Natural killer cell (primary cell): ENCODE results near the gene SPAG8. TPM values are rescaled to one million over a fixed set of nuclear protein-coding genes. Genes with fewer than 3 reads are reported as not detected.

Experiments
- ATAC-seq, 3 donors: fragments of 150-1000 bp in 2 of 3; fragments of 200-7000 bp in 1 of 3; cut with Tn5 transposase; 1 replicate in 1 of 3; 2 replicates in 2 of 3; pipeline ENCODE4 v1.10.0; 2021; ENCODE audit warnings: mild to moderate bottlenecking in 2 of 3, moderate library complexity in 2 of 3
- DNase-seq, 2 donors: peaks; one replicate each; pipeline versions ENCODE4 v3.0.0 to v3.0.0-alpha.2; 2013 to 2021; ENCODE audit warnings: mixed read lengths in 1 of 2
- H3K27ac ChIP-seq: one replicate; pipeline ENCODE4 v1.5.1; 2013; ENCODE audit warnings: mild to moderate bottlenecking, low read length
- H3K27me3 ChIP-seq: one replicate; pipeline ENCODE4 v1.6.1; 2013; ENCODE audit warnings: low read length; ENCODE audit not compliant: control insufficient read depth, insufficient read depth
- H3K36me3 ChIP-seq: one replicate; pipeline ENCODE4 v1.6.1; 2013; ENCODE audit warnings: low read length; ENCODE audit not compliant: control insufficient read depth, insufficient read depth
- H3K4me1 ChIP-seq: one replicate; pipeline ENCODE4 v1.6.1; 2013; ENCODE audit warnings: low read length; ENCODE audit not compliant: control insufficient read depth, insufficient read depth
- H3K4me3 ChIP-seq: one replicate; pipeline ENCODE4 v1.5.1; 2013; ENCODE audit warnings: low read length
- H3K9me3 ChIP-seq: one replicate; pipeline ENCODE4 v1.6.1; 2013; ENCODE audit warnings: low read length; ENCODE audit not compliant: control insufficient read depth, insufficient read depth
- H3K27ac Mint-ChIP-seq, 2 donors: one replicate each; pipeline ENCODE4 v1.8.0; 2022; ENCODE audit warnings: mild to moderate bottlenecking in 2 of 2, mixed read lengths in 2 of 2, moderate library complexity in 1 of 2
- H3K27me3 Mint-ChIP-seq, 2 donors: one replicate each; pipeline ENCODE4 v1.8.0; 2022; ENCODE audit warnings: low read depth in 2 of 2, mixed read lengths in 2 of 2
- H3K36me3 Mint-ChIP-seq: one replicate; pipeline ENCODE4 v1.8.0; 2022; ENCODE audit warnings: mixed read lengths
- H3K4me1 Mint-ChIP-seq, 2 donors: one replicate each; pipeline ENCODE4 v1.8.0; 2022; ENCODE audit warnings: mixed read lengths in 2 of 2
- H3K4me3 Mint-ChIP-seq: one replicate; pipeline ENCODE4 v1.8.0; 2022; ENCODE audit warnings: mild to moderate bottlenecking, moderate library complexity, mixed read lengths
- H3K9me3 Mint-ChIP-seq, 2 donors: one replicate each; pipeline ENCODE4 v1.8.0; 2022; ENCODE audit warnings: mixed read lengths in 2 of 2
- WGBS: methylation state at CpG from one replicate; pipeline ENCODE4 v1.1.7; 2013; ENCODE audit warnings: missing lambda C conversion rate; ENCODE audit not compliant: insufficient coverage; 5-methylcytosine and 5-hydroxymethylcytosine counted together
- intact Hi-C: fragments of 100-400 bp; cut with micrococcal nuclease; formaldehyde crosslinking; loops from one replicate; pipeline ENCODE4 v1.14.2; 2022
- total RNA-seq, 4 donors: library from RNA; stranded (reverse); fragments of 120-200 nt in 1 of 4; gene quantifications; one replicate each; pipeline versions ENCODE4 v1.2.3 to v1.2.4, GENCODE V29; 2013 to 2022
- TF ChIP-seq, protein P1 (sequence below): fragments of 200-600 bp; IDR thresholded peaks from one replicate; pipeline ENCODE4 v1.8.0; 2022; ENCODE audit warnings: antibody characterized with exemption

The SPAG8 gene
- total RNA-seq, 3 donors from 2014 or later (not counting 1 experiment from before 2014, with no cell fraction given): 2.0 to 2.4 (median 2.1) TPM

DNA sequence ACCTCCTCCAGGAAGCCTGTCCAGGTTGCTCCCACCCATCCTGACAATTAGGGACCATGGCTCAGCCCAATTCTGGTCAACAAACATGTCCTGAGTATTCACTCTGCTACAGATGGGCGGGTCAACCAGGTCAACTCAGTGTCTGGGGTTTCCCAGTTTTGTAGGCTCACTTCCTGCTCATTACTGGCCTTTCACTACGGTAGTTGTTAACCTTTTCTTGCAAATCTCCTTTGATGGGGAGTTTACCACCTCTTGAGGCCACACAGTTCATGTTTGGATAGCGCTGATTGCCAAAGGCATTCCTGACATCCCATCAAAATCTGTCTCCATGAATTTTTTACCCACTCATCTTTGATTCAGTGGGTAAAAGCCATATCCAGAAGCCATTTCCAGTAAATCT is 30.7 kb upstream of the SPAG8 start:
- no peak overlapping the region for H3K4me3 Mint-ChIP-seq
- intact Hi-C loops: no loop called here

DNA sequence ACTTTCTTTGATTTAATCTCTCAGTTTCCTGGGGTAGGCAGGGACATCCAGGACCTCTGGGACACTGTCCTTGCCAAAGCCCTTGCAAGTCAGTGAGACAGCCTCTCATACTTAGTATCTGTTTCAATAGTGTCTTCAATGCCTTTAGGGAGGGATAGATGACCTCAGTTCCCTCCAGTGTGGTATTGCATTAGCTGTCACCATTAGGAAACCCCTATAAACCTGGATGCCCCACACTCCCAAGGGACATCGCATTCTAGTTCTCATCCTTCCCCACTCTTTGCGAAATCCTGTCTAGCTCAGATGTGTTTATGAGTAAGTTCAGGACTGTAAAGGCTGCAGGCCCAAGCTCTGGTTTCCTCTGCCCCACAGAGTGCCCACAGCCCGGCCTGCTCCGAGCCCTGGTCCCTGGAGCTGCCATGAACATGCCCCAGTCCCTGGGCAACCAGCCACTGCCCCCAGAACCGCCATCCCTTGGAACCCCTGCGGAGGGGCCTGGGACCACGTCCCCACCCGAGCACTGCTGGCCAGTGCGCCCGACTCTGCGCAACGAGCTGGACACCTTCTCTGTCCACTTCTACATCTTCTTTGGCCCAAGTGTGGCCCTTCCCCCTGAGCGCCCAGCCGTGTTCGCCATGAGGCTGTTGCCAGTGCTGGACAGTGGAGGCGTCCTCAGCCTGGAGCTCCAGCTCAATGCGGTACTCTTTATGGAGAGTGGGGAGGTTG is 30.1 kb upstream of the SPAG8 start:
- WGBS: 96% methylated on average over 15 of the region's 17 CpGs
- no peaks in the 10 kb centered on the region for H3K27me3 Mint-ChIP-seq
- peaks cover 32% of the 10 kb centered on the region for H3K4me1 ChIP-seq
- no peaks in the 10 kb centered on the region for H3K27me3 ChIP-seq
- TF ChIP-seq, protein P1, sequence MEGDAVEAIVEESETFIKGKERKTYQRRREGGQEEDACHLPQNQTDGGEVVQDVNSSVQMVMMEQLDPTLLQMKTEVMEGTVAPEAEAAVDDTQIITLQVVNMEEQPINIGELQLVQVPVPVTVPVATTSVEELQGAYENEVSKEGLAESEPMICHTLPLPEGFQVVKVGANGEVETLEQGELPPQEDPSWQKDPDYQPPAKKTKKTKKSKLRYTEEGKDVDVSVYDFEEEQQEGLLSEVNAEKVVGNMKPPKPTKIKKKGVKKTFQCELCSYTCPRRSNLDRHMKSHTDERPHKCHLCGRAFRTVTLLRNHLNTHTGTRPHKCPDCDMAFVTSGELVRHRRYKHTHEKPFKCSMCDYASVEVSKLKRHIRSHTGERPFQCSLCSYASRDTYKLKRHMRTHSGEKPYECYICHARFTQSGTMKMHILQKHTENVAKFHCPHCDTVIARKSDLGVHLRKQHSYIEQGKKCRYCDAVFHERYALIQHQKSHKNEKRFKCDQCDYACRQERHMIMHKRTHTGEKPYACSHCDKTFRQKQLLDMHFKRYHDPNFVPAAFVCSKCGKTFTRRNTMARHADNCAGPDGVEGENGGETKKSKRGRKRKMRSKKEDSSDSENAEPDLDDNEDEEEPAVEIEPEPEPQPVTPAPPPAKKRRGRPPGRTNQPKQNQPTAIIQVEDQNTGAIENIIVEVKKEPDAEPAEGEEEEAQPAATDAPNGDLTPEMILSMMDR: no peak
- peaks cover 2% of the 10 kb centered on the region for H3K36me3 ChIP-seq
- no peaks in the 10 kb centered on the region for H3K9me3 Mint-ChIP-seq
- no peak overlapping the region for H3K27ac Mint-ChIP-seq
- H3K9me3 ChIP-seq: no peaks in the 10 kb centered on the region
- ATAC-seq (no peak), DNase-seq (no peak)
- H3K36me3 Mint-ChIP-seq: no peaks in the 10 kb centered on the region
- H3K4me3 ChIP-seq: no peak overlapping the region
- intact Hi-C loops: no loop called here
- H3K4me3 Mint-ChIP-seq: no peak overlapping the region
- peaks cover 6 to 16% of the 10 kb centered on the region in 2 donors for H3K4me1 Mint-ChIP-seq
- no peak overlapping the region for H3K27ac ChIP-seq

More for the DNA sequence above, 30.7 kb upstream of the SPAG8 start:
- Mint-ChIP-seq H3K27me3 (no peaks in the 10 kb centered on the region), H3K36me3 (no peaks in the 10 kb centered on the region), H3K4me1 (peaks cover 6 to 16% of the 10 kb centered on the region in 2 donors), H3K27ac (no peak overlapping the region), H3K9me3 (no peaks in the 10 kb centered on the region)
- ATAC-seq (peak in 2 of 3 donors; percentile 26 to 49), DNase-seq (no peak)
- no peaks in the 10 kb centered on the region for H3K27me3 ChIP-seq
- H3K27ac ChIP-seq: no peak overlapping the region
- H3K4me1 ChIP-seq: peaks cover 36% of the 10 kb centered on the region
- WGBS: 53% methylated on average over 3 of the region's 3 CpGs
- H3K4me3 ChIP-seq: no peak overlapping the region
- H3K36me3 ChIP-seq: peaks cover 3% of the 10 kb centered on the region
- H3K9me3 ChIP-seq: no peaks in the 10 kb centered on the region
- TF ChIP-seq, protein P1: no peak

GRCh38 chr9:35841645-35841900 is 29.5 kb upstream of the SPAG8 start:
- Histone ChIP-seq H3K9me3 (no peaks in the 10 kb centered on the region), H3K36me3 (no peaks in the 10 kb centered on the region), H3K4me1 (peaks cover 27% of the 10 kb centered on the region), H3K27me3 (no peaks in the 10 kb centered on the region), H3K4me3 (no peak overlapping the region), H3K27ac (no peak overlapping the region)
- H3K27me3 Mint-ChIP-seq: no peaks in the 10 kb centered on the region
- DNase-seq: no peak
- no peaks in the 10 kb centered on the region for H3K9me3 Mint-ChIP-seq
- H3K27ac Mint-ChIP-seq: no peak overlapping the region
- intact Hi-C loops: no loop called here
- 85% methylated on average over 5 of the region's 5 CpGs for WGBS
- TF ChIP-seq, protein P1: no peak
- ATAC-seq: no peak
- H3K36me3 Mint-ChIP-seq: no peaks in the 10 kb centered on the region
- H3K4me1 Mint-ChIP-seq: peaks cover 6 to 16% of the 10 kb centered on the region in 2 donors
- no peak overlapping the region for H3K4me3 Mint-ChIP-seq
